ENCODE measurements around the gene KIF1C. TPM values are rescaled to one million over a fixed set of nuclear protein-coding genes. Genes with fewer than 3 reads are reported as not detected.

Gene KIF1C
- total and polyA plus RNA-seq, 9 of the 15 experiments (the other 6 are each of a cell fraction or from before 2014, with no cell fraction given) = 0.38 to 68.4 (median 25.1) TPM

- TF ChIP-seq ZMIZ1 (IDR thresholded peaks at IDR 0.05; ENCODE audit: low read depth in 2 of 2, low read length in 2 of 2) = no peak
- peak; percentile 94 for TF ChIP-seq CEBPB (tag; IDR thresholded peaks at IDR 0.05)
- TF ChIP-seq ZBTB17 (CRISPR knock-in tag; IDR thresholded peaks at IDR 0.05) = no peak; the same call in 1 of the 2 replicates
- TF ChIP-seq RBBP5 (IDR thresholded peaks at IDR 0.05; ENCODE audit: borderline replicate concordance, insufficient read depth, low read length, poor library complexity, severe bottlenecking) = peak; percentile 44
- 0 out of 2 replicates have a peak, but pooled peaks have one; percentile 24 for TF ChIP-seq CREM (IDR thresholded peaks at IDR 0.05; ENCODE audit: low read depth)
- 0 out of 4 replicates have a peak, but pooled peaks of 1 of the 2 experiments have one; percentile 39 for TF ChIP-seq TEAD1 (CRISPR knock-in tag; IDR thresholded peaks at IDR 0.05)
- no peak for TF ChIP-seq ZSCAN29 (IDR thresholded peaks at IDR 0.05)
- 0 out of 2 replicates have a peak, but pooled peaks have one; percentile 10 for TF ChIP-seq ZNF584 (CRISPR knock-in tag; IDR thresholded peaks at IDR 0.05; ENCODE audit: low read depth)
- no peak; the same call in 1 of the 2 replicates for TF ChIP-seq SNIP1 (IDR thresholded peaks at IDR 0.05; ENCODE audit: low read depth)
- 0 out of 2 replicates have a peak, but pooled peaks have one; percentile 12 for TF ChIP-seq TAL1 (IDR thresholded peaks at IDR 0.05)
- no peak for TF ChIP-seq ZNF239 (CRISPR knock-in tag; IDR thresholded peaks at IDR 0.05)
- TF ChIP-seq DEAF1 (CRISPR knock-in tag; IDR thresholded peaks at IDR 0.05) = no peak
- TF ChIP-seq PHB2 (IDR thresholded peaks at IDR 0.05; ENCODE audit: low read depth) = no peak
- no peak for TF ChIP-seq ZNF311 (CRISPR knock-in tag; IDR thresholded peaks at IDR 0.05)
- TF ChIP-seq CTCFL (IDR thresholded peaks at IDR 0.05; ENCODE audit: borderline replicate concordance, insufficient read depth, low read depth, low read length, poor library complexity, severe bottlenecking) = no peak
- TF ChIP-seq ZNF347 (CRISPR knock-in tag; IDR thresholded peaks at IDR 0.05; ENCODE audit: low read depth) = 0 out of 2 replicates have a peak, but pooled peaks have one; percentile 33
These were observed 49.4 kb upstream of the KIF1C start, which contains the start of gene PFN1 (continued) for GRCh38 chr17:4948166-4948930.

All from K562 (cell line).